ENCODE measurements around the gene INTS11. TPM values are rescaled to one million over a fixed set of nuclear protein-coding genes. Genes with fewer than 3 reads are reported as not detected.
A peak's percentile ranks its signal among the peaks of the same experiment; 100 is the strongest.

INTS11 gene
- total RNA-seq, 1 experiment from 2014 or later: 139 TPM

GRCh38 chr1:1322418-1322817 is 2.0 kb downstream of the INTS11 start:
- Histone ChIP-seq H3K4me1 (ENCODE audit: insufficient read depth, low read length) (no peaks in the 10 kb centered on the region), H3K56ac (ENCODE audit: insufficient read length, low read depth, low read length) (no peak overlapping the region), H2BK120ac (ENCODE audit: low read depth, low read length, poor library complexity, severe bottlenecking) (no peak overlapping the region), H2AFZ (ENCODE audit: low read length) (no peak overlapping the region), H2AK5ac (ENCODE audit: insufficient read length, low read length) (no peak overlapping the region), H3K4me2 (ENCODE audit: insufficient read depth, insufficient read length, low read length) (no peak overlapping the region), H3K27me3 (ENCODE audit: insufficient read depth, low read length) (no peaks in the 10 kb centered on the region), H2BK15ac (ENCODE audit: low read depth, low read length) (no peak overlapping the region), H3K14ac (ENCODE audit: insufficient read depth, low read length) (no peak overlapping the region), H3K9me3 (ENCODE audit: control insufficient read depth, low read depth, low read length) (no peaks in the 10 kb centered on the region), H2BK20ac (ENCODE audit: low read depth, low read length, poor library complexity, severe bottlenecking) (no peak overlapping the region), H2BK5ac (ENCODE audit: insufficient read length, low read length) (no peak overlapping the region), H4K20me1 (ENCODE audit: control insufficient read depth, insufficient read depth, insufficient read length) (peaks cover 5% of the 10 kb centered on the region), H3K18ac (ENCODE audit: insufficient read length, low read depth, low read length) (no peak overlapping the region), H3K23ac (ENCODE audit: insufficient read length, low read depth, low read length) (no peak overlapping the region), H3K4ac (ENCODE audit: low read depth, low read length) (no peak overlapping the region), H3K9ac (ENCODE audit: extremely low read depth, insufficient read length, low read length) (no peak overlapping the region), H4K5ac (ENCODE audit: insufficient read length, low read depth, low read length) (no peak overlapping the region), H4K8ac (replicated peaks; ENCODE audit: insufficient read length, low read depth, low read length) (no peak overlapping the region), H3K79me2 (ENCODE audit: insufficient read depth, low read length) (peaks cover 17% of the 10 kb centered on the region; the same call in 1 of the 2 replicates), H3T11ph (ENCODE audit: low read length) (no peak overlapping the region), H3K23me2 (ENCODE audit: insufficient read length, low read depth, low read length, poor library complexity, severe bottlenecking) (peaks cover 8% of the 10 kb centered on the region), H3K27ac (ENCODE audit: insufficient read length, low read depth, low read length) (no peak overlapping the region), H4K91ac (ENCODE audit: insufficient read length, low read depth, low read length) (no peak overlapping the region), H2BK12ac (ENCODE audit: insufficient read length, low read depth, low read length) (no peak overlapping the region), H3K79me1 (ENCODE audit: insufficient read depth, low read depth, low read length, poor library complexity, severe bottlenecking) (peaks cover 8% of the 10 kb centered on the region)
- H3K4me1 Mint-ChIP-seq: peaks cover 2 to 14% of the 10 kb centered on the region in 2 experiments
- H3K27ac Mint-ChIP-seq: peak overlapping the region in 1 of 3 experiments; percentile 78; a peak in 1 of 7 replicates
- no peaks in the 10 kb centered on the region for H3K9me3 Mint-ChIP-seq
- TF ChIP-seq CTCF (conservative IDR thresholded peaks at IDR 0.05): no peak
- peaks cover 13 to 37% (median 32%) of the 10 kb centered on the region in 3 experiments; a peak in 6 of 7 replicates for H3K36me3 Mint-ChIP-seq (ENCODE audit: insufficient read depth in 1 of 3, low read depth in 3 of 3)
- no peak for DNase-seq
- no peaks in the 10 kb centered on the region for H3K27me3 Mint-ChIP-seq (ENCODE audit: low read depth)
- WGBS (ENCODE audit: extremely low coverage, insufficient read length, low lambda C conversion rate): no CpG with 5 or more reads among the region's 14 CpGs
- H3K4me3 Mint-ChIP-seq: peak overlapping the region; percentile 71 to 80
